Stomach (tissue), 9 donors: ENCODE results near the gene NOD2. TPM values are rescaled to one million over a fixed set of nuclear protein-coding genes. Genes with fewer than 3 reads are reported as not detected.

ENCODE experiments used
- DNase-seq, 2 donors: peaks; one replicate each; pipeline versions ENCODE4 v3.0.0 to v3.0.0-alpha.2; 2013 to 2019
- H3K27ac ChIP-seq, 5 donors: fragments of 200-600 bp in 4 of 5; sonication (generic) in 4 of 5; one replicate each; pipeline ENCODE4 v1.5.1; 2013 to 2019; ENCODE audit warnings: mild to moderate bottlenecking in 1 of 5, moderate library complexity in 1 of 5
- H3K27me3 ChIP-seq, 3 donors: fragments of 200-600 bp; sonication (generic); one replicate each; pipeline ENCODE4 v1.5.1; 2017 to 2019; ENCODE audit warnings: mixed run types in 1 of 3
- H3K36me3 ChIP-seq, 4 donors: fragments of 200-600 bp; sonication (generic); 1 replicate in 3 of 4; 2 replicates in 1 of 4; pipeline ENCODE4 v1.5.1; 2016 to 2019
- H3K4me1 ChIP-seq, 4 donors: fragments of 200-600 bp; sonication (generic); one replicate each; pipeline ENCODE4 v1.5.1; 2016 to 2019
- H3K4me3 ChIP-seq, 4 donors: fragments of 200-600 bp; sonication (generic) in 3 of 4; one replicate each; pipeline ENCODE4 v1.5.1; 2016 to 2019; ENCODE audit warnings: mild to moderate bottlenecking in 1 of 4
- H3K9me3 ChIP-seq, 4 donors: fragments of 200-600 bp; sonication (generic); one replicate each; pipeline ENCODE4 v1.5.1; 2016 to 2019
- EP300 ChIP-seq: sonication (generic); formaldehyde crosslinking; IDR thresholded peaks from one replicate; pipeline ENCODE4 v1.6.1; 2017; ENCODE audit warnings: antibody characterized with exemption
- POLR2A ChIP-seq, 4 donors: fragments of 450-650 bp; IDR thresholded peaks; one replicate each; pipeline ENCODE4 v1.6.1; 2016; ENCODE audit warnings: antibody characterized with exemption in 4 of 4, control low read depth in 2 of 4, mild to moderate bottlenecking in 1 of 4, moderate library complexity in 1 of 4
- POLR2AphosphoS5 ChIP-seq, 3 donors: sonication (generic); formaldehyde crosslinking; IDR thresholded peaks; one replicate each; pipeline ENCODE4 v1.6.1; 2016; ENCODE audit warnings: antibody characterized with exemption in 3 of 3
- WGBS, 5 donors: extraction: QIAGEN DNeasy Blood & Tissue Kit in 3 of 5; methylation state at CpG; one replicate each; pipeline versions ENCODE4 v1.1.5 to v1.1.7; 2013 to 2018; 5-methylcytosine and 5-hydroxymethylcytosine counted together
- intact Hi-C: fragments of 100-400 bp; cut with DNase I; formaldehyde crosslinking; loops from one replicate; pipeline ENCODE4 v1.15.1; 2023; ENCODE audit warnings: low total_unique reads
- polyA plus RNA-seq, 3 donors: library from polyadenylated mRNA; stranded (reverse); fragments of 200-250 nt; gene quantifications; one replicate each; pipeline ENCODE4 v1.2.3, GENCODE V29; 2013
- total RNA-seq, 5 donors: library from RNA; depleted of rRNA; stranded (reverse); fragments of >200 nt; gene quantifications; one replicate each; pipeline versions ENCODE4 v1.1.0 to v1.2.3, GENCODE V29; 2014 to 2016
- TF ChIP-seq, protein P1 (sequence below), 7 experiments: fragments of 450-650 bp in 4 of 7; fragments of 200-600 bp in 3 of 7; sonication (generic) in 3 of 7; IDR thresholded peaks; one replicate each; pipeline ENCODE4 v1.5.1; 2016 to 2019; ENCODE audit warnings: antibody characterized with exemption in 7 of 7, control low read depth in 2 of 7, mild to moderate bottlenecking in 1 of 7
- donor health status: healthy with polysubstance abuse.
- donor health status: Bipolar disorder and iron deficiency.
- donor health status: healthy.

Gene NOD2
- total and polyA plus RNA-seq, 8 donors = 0.56 to 6.2 (median 2.3) TPM; not detected in 1

GRCh38 chr16:50688867-50689266 lies 4.5 kb upstream of the NOD2 start:
- Histone ChIP-seq H3K27ac (no peak overlapping the region), H3K27me3 (no peaks in the 10 kb centered on the region), H3K4me3 (no peak overlapping the region), H3K36me3 (no peaks in the 10 kb centered on the region), H3K9me3 (no peaks in the 10 kb centered on the region), H3K4me1 (peaks cover 5 to 28% (median 5%) of the 10 kb centered on the region in 4 donors)
- TF ChIP-seq EP300 = no peak
- TF ChIP-seq, protein P1, sequence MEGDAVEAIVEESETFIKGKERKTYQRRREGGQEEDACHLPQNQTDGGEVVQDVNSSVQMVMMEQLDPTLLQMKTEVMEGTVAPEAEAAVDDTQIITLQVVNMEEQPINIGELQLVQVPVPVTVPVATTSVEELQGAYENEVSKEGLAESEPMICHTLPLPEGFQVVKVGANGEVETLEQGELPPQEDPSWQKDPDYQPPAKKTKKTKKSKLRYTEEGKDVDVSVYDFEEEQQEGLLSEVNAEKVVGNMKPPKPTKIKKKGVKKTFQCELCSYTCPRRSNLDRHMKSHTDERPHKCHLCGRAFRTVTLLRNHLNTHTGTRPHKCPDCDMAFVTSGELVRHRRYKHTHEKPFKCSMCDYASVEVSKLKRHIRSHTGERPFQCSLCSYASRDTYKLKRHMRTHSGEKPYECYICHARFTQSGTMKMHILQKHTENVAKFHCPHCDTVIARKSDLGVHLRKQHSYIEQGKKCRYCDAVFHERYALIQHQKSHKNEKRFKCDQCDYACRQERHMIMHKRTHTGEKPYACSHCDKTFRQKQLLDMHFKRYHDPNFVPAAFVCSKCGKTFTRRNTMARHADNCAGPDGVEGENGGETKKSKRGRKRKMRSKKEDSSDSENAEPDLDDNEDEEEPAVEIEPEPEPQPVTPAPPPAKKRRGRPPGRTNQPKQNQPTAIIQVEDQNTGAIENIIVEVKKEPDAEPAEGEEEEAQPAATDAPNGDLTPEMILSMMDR (IDR thresholded peaks at IDR 0.05) = no peak
- no peak for TF ChIP-seq POLR2AphosphoS5 (IDR thresholded peaks at IDR 0.05)
- no peak for TF ChIP-seq POLR2A (IDR thresholded peaks at IDR 0.05)
- intact Hi-C loops = no loop called here
- 76 to 91% (median 79%) methylated on average over 3 of the region's 3 CpGs for WGBS, 5 donors
- no peak for DNase-seq

- H3K27ac ChIP-seq = no peak overlapping the region
- intact Hi-C loops = no loop called here
- H3K36me3 ChIP-seq = no peaks in the 10 kb centered on the region
- peaks cover 6 to 24% (median 8%) of the 10 kb centered on the region in 4 donors for H3K4me1 ChIP-seq
- H3K27me3 ChIP-seq = no peaks in the 10 kb centered on the region
- no peaks in the 10 kb centered on the region for H3K9me3 ChIP-seq
- 89 to 99% (median 95%) methylated on average over 2 of the region's 2 CpGs for WGBS, 5 donors
- TF ChIP-seq, protein P1 (IDR thresholded peaks at IDR 0.05) = no peak
- no peak for TF ChIP-seq POLR2AphosphoS5 (IDR thresholded peaks at IDR 0.05)
- TF ChIP-seq POLR2A (IDR thresholded peaks at IDR 0.05) = no peak
- TF ChIP-seq EP300 = no peak
- H3K4me3 ChIP-seq = no peak overlapping the region
- no peak for DNase-seq
These were observed 3.2 kb upstream of the NOD2 start for GRCh38 chr16:50690177-50690576.

DNA sequence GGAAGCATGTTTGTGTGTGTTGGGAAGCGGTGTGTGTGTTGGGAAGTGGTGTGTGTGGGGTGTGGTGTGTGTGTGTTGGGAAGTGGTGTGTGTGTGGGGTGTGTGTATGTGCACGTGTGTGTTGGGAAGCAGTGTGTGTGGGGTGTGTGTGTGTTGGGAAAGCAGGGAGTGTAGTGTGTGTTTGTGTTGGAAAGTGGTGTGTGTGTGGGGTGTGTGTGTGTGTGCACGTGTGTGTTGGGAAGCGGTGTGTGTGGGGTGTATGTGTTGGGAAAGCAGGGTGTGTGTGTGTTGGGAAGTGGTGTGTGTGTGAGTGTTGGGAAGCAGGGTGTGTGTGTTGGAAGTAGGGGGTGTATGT lies 785 bp upstream of the NOD2 start:
- 76 to 85% (median 80%) methylated on average over 4 of the region's 4 CpGs for WGBS, 5 donors
- Histone ChIP-seq H3K4me3 (peak overlapping the region in 1 of 4 donors; percentile 51), H3K4me1 (peaks cover 21 to 41% (median 27%) of the 10 kb centered on the region in 4 donors), H3K36me3 (no peaks in the 10 kb centered on the region), H3K9me3 (no peaks in the 10 kb centered on the region), H3K27ac (no peak overlapping the region), H3K27me3 (no peaks in the 10 kb centered on the region)
- intact Hi-C loops = no loop called here
- no peak for DNase-seq
- TF ChIP-seq EP300 = no peak
- no peak for TF ChIP-seq POLR2AphosphoS5 (IDR thresholded peaks at IDR 0.05)
- TF ChIP-seq, protein P1 (IDR thresholded peaks at IDR 0.05) = no peak
- peak in 1 of 4 donors; percentile 65 for TF ChIP-seq POLR2A (IDR thresholded peaks at IDR 0.05)

DNA sequence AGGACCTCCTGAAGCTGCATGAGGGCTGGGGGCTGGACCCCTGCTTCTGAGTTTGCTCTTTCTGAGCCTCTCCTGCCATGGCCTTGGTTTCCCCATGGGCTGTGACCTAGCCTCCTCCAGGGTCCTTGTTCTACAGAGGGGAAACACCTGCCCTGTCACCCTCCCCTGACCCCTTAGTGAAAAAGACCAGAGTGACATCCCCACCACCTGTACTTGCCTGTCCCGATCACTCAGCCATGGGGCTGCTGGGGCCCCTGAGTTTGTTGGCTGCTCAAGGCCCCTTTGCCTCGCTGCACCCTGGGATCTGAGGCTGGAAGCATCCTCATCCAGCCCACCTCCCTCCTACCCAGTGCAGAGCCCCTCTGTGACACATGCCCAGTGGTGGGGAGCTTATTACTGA lies 800 bp downstream of the NOD2 start:
- intact Hi-C loops = no loop called here
- no peaks in the 10 kb centered on the region for H3K9me3 ChIP-seq
- no peaks in the 10 kb centered on the region for H3K27me3 ChIP-seq
- WGBS, 5 donors = 86 to 98% (median 91%) methylated on average over 2 of the region's 2 CpGs
- DNase-seq = no peak
- peak overlapping the region in 1 of 5 donors; percentile 43 for H3K27ac ChIP-seq
- no peaks in the 10 kb centered on the region for H3K36me3 ChIP-seq
- peaks cover 22 to 51% (median 36%) of the 10 kb centered on the region in 4 donors for H3K4me1 ChIP-seq
- TF ChIP-seq, protein P1 (IDR thresholded peaks at IDR 0.05) = no peak
- TF ChIP-seq POLR2A (IDR thresholded peaks at IDR 0.05) = no peak
- TF ChIP-seq POLR2AphosphoS5 (IDR thresholded peaks at IDR 0.05) = no peak
- no peak for TF ChIP-seq EP300
- peak overlapping the region; percentile 43 to 53 (median 50) for H3K4me3 ChIP-seq
